HEK293 (cell line): ENCODE data around the gene TNIP1.

Experiments used
- GLIS1 ChIP-seq: fragments of 450-650 bp; formaldehyde crosslinking; IDR thresholded peaks from 2 replicates; pipeline ENCODE4 v1.5.1; 2016; ENCODE audit warnings: missing biosample characterization, missing genetic modification characterization
- KLF16 ChIP-seq: fragments of 450-650 bp; formaldehyde crosslinking; IDR thresholded peaks from 2 replicates; pipeline ENCODE4 v1.5.1; 2017; ENCODE audit warnings: missing biosample characterization, missing genetic modification characterization
- ZBTB1 ChIP-seq: fragments of 450-650 bp; formaldehyde crosslinking; IDR thresholded peaks from 2 replicates; pipeline ENCODE4 v1.5.1; 2016; ENCODE audit warnings: missing biosample characterization, missing genetic modification characterization
- ZNF23 ChIP-seq: fragments of 450-650 bp; formaldehyde crosslinking; IDR thresholded peaks from 2 replicates; pipeline ENCODE4 v1.5.1; 2016; ENCODE audit warnings: missing biosample characterization, missing genetic modification characterization, borderline replicate concordance
- ZNF302 ChIP-seq: fragments of 450-650 bp; formaldehyde crosslinking; IDR thresholded peaks from 2 replicates; pipeline ENCODE4 v1.5.1; 2016; ENCODE audit warnings: missing biosample characterization, missing genetic modification characterization, low read depth
- TF ChIP-seq, protein P1 (sequence below): fragments of 450-650 bp; formaldehyde crosslinking; IDR thresholded peaks from 2 replicates; pipeline ENCODE4 v1.5.1; 2016; ENCODE audit warnings: missing biosample characterization, missing genetic modification characterization
- TF ChIP-seq, protein P2 (sequence below): fragments of 450-650 bp; formaldehyde crosslinking; IDR thresholded peaks from 2 replicates; pipeline ENCODE4 v1.5.1; 2016; ENCODE audit warnings: missing biosample characterization, missing genetic modification characterization
- TF ChIP-seq, protein P3 (sequence below): fragments of 450-650 bp; formaldehyde crosslinking; IDR thresholded peaks from 2 replicates; pipeline ENCODE4 v1.5.1; 2017; ENCODE audit warnings: missing biosample characterization, missing genetic modification characterization
- TF ChIP-seq, protein P4 (sequence below): fragments of 450-650 bp; formaldehyde crosslinking; IDR thresholded peaks from 2 replicates; pipeline ENCODE4 v1.5.1; 2016; ENCODE audit warnings: missing biosample characterization, missing genetic modification characterization, low read depth

DNA sequence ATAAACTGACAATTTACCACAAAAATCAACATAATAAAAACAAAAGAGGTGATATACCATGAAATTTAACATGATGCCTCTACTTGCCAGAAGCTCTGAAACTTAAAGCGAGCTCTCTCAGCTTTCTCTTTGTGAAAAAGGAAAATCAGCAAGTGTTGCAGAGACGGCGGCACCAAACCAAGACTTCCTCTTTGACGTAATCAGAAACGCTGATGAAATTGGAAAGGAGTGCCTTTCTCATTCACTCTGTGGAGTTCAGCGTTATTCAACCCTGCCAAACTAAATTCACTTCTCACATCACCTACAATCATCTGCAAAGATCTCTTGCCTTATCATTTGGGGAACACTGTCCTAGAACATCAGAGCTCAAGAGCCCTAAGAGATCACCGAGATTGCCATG is 44.6 kb upstream of the TNIP1 start:
- TF ChIP-seq ZBTB1 (tag by site-specific recombination) (no peak), KLF16 (tag by site-specific recombination) (no peak), ZNF302 (tag by site-specific recombination) (no peak), GLIS1 (tag by site-specific recombination) (no peak), ZNF23 (tag by site-specific recombination) (no peak)
- TF ChIP-seq, protein P1, sequence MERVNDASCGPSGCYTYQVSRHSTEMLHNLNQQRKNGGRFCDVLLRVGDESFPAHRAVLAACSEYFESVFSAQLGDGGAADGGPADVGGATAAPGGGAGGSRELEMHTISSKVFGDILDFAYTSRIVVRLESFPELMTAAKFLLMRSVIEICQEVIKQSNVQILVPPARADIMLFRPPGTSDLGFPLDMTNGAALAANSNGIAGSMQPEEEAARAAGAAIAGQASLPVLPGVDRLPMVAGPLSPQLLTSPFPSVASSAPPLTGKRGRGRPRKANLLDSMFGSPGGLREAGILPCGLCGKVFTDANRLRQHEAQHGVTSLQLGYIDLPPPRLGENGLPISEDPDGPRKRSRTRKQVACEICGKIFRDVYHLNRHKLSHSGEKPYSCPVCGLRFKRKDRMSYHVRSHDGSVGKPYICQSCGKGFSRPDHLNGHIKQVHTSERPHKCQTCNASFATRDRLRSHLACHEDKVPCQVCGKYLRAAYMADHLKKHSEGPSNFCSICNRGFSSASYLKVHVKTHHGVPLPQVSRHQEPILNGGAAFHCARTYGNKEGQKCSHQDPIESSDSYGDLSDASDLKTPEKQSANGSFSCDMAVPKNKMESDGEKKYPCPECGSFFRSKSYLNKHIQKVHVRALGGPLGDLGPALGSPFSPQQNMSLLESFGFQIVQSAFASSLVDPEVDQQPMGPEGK, result no peak
- TF ChIP-seq, protein P2, sequence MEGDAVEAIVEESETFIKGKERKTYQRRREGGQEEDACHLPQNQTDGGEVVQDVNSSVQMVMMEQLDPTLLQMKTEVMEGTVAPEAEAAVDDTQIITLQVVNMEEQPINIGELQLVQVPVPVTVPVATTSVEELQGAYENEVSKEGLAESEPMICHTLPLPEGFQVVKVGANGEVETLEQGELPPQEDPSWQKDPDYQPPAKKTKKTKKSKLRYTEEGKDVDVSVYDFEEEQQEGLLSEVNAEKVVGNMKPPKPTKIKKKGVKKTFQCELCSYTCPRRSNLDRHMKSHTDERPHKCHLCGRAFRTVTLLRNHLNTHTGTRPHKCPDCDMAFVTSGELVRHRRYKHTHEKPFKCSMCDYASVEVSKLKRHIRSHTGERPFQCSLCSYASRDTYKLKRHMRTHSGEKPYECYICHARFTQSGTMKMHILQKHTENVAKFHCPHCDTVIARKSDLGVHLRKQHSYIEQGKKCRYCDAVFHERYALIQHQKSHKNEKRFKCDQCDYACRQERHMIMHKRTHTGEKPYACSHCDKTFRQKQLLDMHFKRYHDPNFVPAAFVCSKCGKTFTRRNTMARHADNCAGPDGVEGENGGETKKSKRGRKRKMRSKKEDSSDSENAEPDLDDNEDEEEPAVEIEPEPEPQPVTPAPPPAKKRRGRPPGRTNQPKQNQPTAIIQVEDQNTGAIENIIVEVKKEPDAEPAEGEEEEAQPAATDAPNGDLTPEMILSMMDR, result no peak
- TF ChIP-seq, protein P3, sequence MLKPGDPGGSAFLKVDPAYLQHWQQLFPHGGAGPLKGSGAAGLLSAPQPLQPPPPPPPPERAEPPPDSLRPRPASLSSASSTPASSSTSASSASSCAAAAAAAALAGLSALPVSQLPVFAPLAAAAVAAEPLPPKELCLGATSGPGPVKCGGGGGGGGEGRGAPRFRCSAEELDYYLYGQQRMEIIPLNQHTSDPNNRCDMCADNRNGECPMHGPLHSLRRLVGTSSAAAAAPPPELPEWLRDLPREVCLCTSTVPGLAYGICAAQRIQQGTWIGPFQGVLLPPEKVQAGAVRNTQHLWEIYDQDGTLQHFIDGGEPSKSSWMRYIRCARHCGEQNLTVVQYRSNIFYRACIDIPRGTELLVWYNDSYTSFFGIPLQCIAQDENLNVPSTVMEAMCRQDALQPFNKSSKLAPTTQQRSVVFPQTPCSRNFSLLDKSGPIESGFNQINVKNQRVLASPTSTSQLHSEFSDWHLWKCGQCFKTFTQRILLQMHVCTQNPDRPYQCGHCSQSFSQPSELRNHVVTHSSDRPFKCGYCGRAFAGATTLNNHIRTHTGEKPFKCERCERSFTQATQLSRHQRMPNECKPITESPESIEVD, result no peak
- TF ChIP-seq, protein P4, sequence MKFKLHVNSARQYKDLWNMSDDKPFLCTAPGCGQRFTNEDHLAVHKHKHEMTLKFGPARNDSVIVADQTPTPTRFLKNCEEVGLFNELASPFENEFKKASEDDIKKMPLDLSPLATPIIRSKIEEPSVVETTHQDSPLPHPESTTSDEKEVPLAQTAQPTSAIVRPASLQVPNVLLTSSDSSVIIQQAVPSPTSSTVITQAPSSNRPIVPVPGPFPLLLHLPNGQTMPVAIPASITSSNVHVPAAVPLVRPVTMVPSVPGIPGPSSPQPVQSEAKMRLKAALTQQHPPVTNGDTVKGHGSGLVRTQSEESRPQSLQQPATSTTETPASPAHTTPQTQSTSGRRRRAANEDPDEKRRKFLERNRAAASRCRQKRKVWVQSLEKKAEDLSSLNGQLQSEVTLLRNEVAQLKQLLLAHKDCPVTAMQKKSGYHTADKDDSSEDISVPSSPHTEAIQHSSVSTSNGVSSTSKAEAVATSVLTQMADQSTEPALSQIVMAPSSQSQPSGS, result no peak
